ENCODE measurements around the gene SMOC2. TPM values are rescaled to one million over a fixed set of nuclear protein-coding genes. Genes with fewer than 3 reads are reported as not detected.

Gene SMOC2
- total RNA-seq, 4 donors from 2014 or later = 45.8 to 130 (median 84.0) TPM

DNA sequence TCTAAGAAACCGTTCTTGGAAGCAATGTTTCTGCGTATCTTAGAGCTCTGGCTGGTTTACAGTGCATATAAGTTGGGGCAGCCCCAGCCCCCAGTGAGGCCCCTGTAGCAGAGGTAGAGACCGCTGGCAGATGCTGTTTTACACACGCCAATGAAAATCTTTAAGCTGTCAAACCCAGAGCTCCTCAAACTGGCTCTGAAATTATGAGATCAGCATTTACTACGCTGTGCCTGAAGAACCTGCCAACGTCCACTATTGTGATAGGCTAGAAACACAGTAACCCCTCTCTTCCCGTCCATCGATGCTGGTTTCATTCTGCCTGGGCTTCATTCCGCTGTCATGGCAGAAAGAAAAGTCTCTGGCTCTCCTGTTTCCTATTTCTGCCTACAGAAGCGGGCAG, 160.6 kb downstream of the SMOC2 start:
- no peak overlapping the region for H3K4me3 ChIP-seq
- whole genome bisulfite sequencing = 74% methylated on average over 10 of the region's 10 CpGs
- no peak for DNase-seq (ENCODE audit: extremely low spot score)
- TF ChIP-seq CTCF (IDR thresholded peaks at IDR 0.05) (no peak), POLR2AphosphoS5 (IDR thresholded peaks at IDR 0.05) (no peak), EP300 (IDR thresholded peaks at IDR 0.05) (no peak), POLR2A (IDR thresholded peaks at IDR 0.05; ENCODE audit: low read depth) (no peak)
- intact Hi-C loops (cut with DNase I) = no loop called here
- H3K9me3 ChIP-seq = no peaks in the 10 kb centered on the region
- H3K27ac ChIP-seq (replicated peaks in 1 of 4) = no peak overlapping the region
- H3K4me1 ChIP-seq = no peaks in the 10 kb centered on the region
- peaks cover 0 to 18% (median 8%) of the 10 kb centered on the region in 4 donors for H3K36me3 ChIP-seq
- no peaks in the 10 kb centered on the region for H3K27me3 ChIP-seq

GRCh38 chr6:168602576-168602975, 161.6 kb downstream of the SMOC2 start:
- Histone ChIP-seq H3K36me3 (peaks cover 0 to 18% (median 8%) of the 10 kb centered on the region in 4 donors), H3K4me1 (no peaks in the 10 kb centered on the region), H3K27me3 (no peaks in the 10 kb centered on the region), H3K27ac (replicated peaks in 1 of 4) (no peak overlapping the region), H3K9me3 (no peaks in the 10 kb centered on the region), H3K4me3 (no peak overlapping the region)
- intact Hi-C loops (cut with DNase I) = no loop called here
- no peak for TF ChIP-seq EP300 (IDR thresholded peaks at IDR 0.05)
- WGBS = 89% methylated on average over 4 of the region's 4 CpGs
- DNase-seq (ENCODE audit: extremely low spot score) = no peak

DNA sequence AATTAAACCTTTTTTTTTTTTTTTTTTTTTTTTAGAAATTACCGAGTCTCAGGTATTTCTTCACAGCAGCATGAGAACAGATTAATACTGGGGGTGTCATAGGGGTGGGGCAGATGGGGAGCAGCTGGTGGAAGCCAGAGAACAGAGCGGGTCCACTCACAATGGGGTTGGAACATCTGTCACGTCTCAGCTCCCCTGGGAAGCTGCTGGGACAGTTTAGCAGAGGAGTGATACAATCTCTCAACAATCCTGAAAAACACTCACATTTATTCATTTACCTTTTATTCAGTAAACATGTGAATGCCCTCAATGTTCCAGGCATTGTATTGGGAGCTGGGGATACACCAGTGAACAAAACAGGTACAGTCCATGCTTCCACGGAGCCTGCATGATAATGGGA, 162.2 kb downstream of the SMOC2 start:
- peaks cover 0 to 18% (median 7%) of the 10 kb centered on the region in 4 donors for H3K36me3 ChIP-seq
- WGBS = 79% methylated on average over 4 of the region's 4 CpGs
- TF ChIP-seq EP300 (IDR thresholded peaks at IDR 0.05) (no peak), CTCF (IDR thresholded peaks at IDR 0.05) (no peak), POLR2AphosphoS5 (IDR thresholded peaks at IDR 0.05) (no peak), POLR2A (IDR thresholded peaks at IDR 0.05; ENCODE audit: low read depth) (no peak)
- no peaks in the 10 kb centered on the region for H3K4me1 ChIP-seq
- H3K9me3 ChIP-seq = no peaks in the 10 kb centered on the region
- no peak overlapping the region for H3K4me3 ChIP-seq
- no peak for DNase-seq (ENCODE audit: extremely low spot score)
- intact Hi-C loops (cut with DNase I) = no loop called here
- no peaks in the 10 kb centered on the region for H3K27me3 ChIP-seq
- H3K27ac ChIP-seq (replicated peaks in 1 of 4) = no peak overlapping the region

GRCh38 chr6:168605964-168606363, 165.0 kb downstream of the SMOC2 start:
- 77% methylated on average over 7 of the region's 7 CpGs for WGBS
- Histone ChIP-seq H3K36me3 (peaks cover 0 to 6% (median 2%) of the 10 kb centered on the region in 4 donors), H3K27me3 (no peaks in the 10 kb centered on the region), H3K9me3 (no peaks in the 10 kb centered on the region), H3K4me3 (no peak overlapping the region), H3K27ac (replicated peaks in 1 of 4) (no peak overlapping the region), H3K4me1 (no peaks in the 10 kb centered on the region)
- intact Hi-C loops (cut with DNase I) = no loop called here
- no peak for TF ChIP-seq POLR2AphosphoS5 (IDR thresholded peaks at IDR 0.05)
- no peak for TF ChIP-seq EP300 (IDR thresholded peaks at IDR 0.05)
- no peak for TF ChIP-seq CTCF (IDR thresholded peaks at IDR 0.05)
- TF ChIP-seq POLR2A (IDR thresholded peaks at IDR 0.05; ENCODE audit: low read depth) = no peak
- no peak for DNase-seq (ENCODE audit: extremely low spot score)

GRCh38 chr6:168606722-168607121, 165.7 kb downstream of the SMOC2 start:
- peaks cover 0 to 6% (median 2%) of the 10 kb centered on the region in 4 donors for H3K36me3 ChIP-seq
- TF ChIP-seq POLR2A (IDR thresholded peaks at IDR 0.05; ENCODE audit: low read depth) = no peak
- TF ChIP-seq POLR2AphosphoS5 (IDR thresholded peaks at IDR 0.05) = no peak
- no peak for TF ChIP-seq CTCF (IDR thresholded peaks at IDR 0.05)
- TF ChIP-seq EP300 (IDR thresholded peaks at IDR 0.05) = no peak
- 87% methylated on average over 9 of the region's 16 CpGs for WGBS
- H3K27ac ChIP-seq (replicated peaks in 1 of 4) = no peak overlapping the region
- no peaks in the 10 kb centered on the region for H3K4me1 ChIP-seq
- no peak for DNase-seq (ENCODE audit: extremely low spot score)
- intact Hi-C loops (cut with DNase I) = no loop called here
- H3K4me3 ChIP-seq = no peak overlapping the region
- H3K27me3 ChIP-seq = no peaks in the 10 kb centered on the region
- H3K9me3 ChIP-seq = no peaks in the 10 kb centered on the region
